ENCODE measurements around the gene KLHL5. TPM values are rescaled to one million over a fixed set of nuclear protein-coding genes. Genes with fewer than 3 reads are reported as not detected.
A peak's percentile ranks its signal among the peaks of the same experiment; 100 is the strongest.
"Not testable (repeated sequence)": the region's sequence is repeated elsewhere in the genome, so short reads cannot be mapped to it uniquely, and the experiment has no call there.

Gene KLHL5
- total and polyA plus RNA-seq, 8 donors, result 6.3 to 51.0 (median 23.1) TPM

DNA sequence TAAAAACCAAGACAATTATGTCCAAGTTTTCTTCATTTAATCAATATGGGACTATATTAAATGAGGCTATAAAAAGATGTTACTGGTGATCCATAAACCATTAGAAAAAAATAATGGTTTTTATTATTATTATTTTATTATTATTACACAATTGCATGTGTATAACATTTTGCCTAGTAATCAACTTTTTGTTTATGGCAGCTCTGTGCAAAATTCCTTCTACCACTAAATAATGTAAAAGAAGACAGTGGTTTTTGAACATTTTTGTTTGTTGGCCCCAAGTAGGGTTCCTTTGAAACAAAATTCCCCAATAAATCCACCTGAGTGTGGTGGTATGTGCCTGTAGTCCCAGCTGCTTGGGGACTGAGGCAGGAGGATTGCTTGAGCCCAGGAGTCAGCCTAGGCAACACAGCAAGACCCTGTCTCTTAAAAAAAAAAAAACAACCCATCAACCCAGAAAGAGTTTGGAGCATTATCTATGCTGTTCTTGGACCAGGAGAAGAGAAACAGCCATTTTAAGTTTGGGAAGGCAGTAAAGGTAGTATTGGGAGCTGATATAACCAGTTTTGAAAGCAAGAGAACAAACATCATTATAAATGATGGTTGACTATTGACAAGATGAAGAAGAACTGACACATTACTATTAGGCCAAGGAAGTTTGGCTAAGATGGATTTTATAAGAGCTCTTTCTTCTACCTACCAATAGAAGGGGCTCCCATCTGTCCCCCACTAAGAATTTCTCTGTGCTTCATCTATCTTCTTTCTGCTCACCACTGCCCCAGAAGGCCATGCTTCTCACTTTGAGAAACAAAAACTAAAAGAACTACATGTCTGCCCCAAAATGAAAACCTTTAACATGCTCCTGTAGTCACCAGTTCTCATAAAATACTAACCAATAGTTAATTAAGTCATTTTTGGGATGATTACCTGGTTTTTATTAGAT is 32.0 kb upstream of the KLHL5 start:
- Histone ChIP-seq H3K27me3 (no peaks in the 10 kb centered on the region), H3K9me3 (no peaks in the 10 kb centered on the region), H3K36me3 (no peaks in the 10 kb centered on the region), H3K4me3 (no peak overlapping the region), H3K27ac (peak overlapping the region in 1 of 5 donors; percentile 28), H3K4me1 (peaks cover 0 to 12% (median 2%) of the 10 kb centered on the region in 4 donors)
- no peak for TF ChIP-seq EP300 (IDR thresholded peaks at IDR 0.05)
- no peak for TF ChIP-seq POLR2AphosphoS5 (IDR thresholded peaks at IDR 0.05)
- TF ChIP-seq POLR2A (IDR thresholded peaks at IDR 0.05), result no peak
- TF ChIP-seq CTCF (IDR thresholded peaks at IDR 0.05), result no peak
- intact Hi-C loops (cut with DNase I; ENCODE audit: low total_unique reads), result no loop called here
- DNase-seq, result no peak

- Histone ChIP-seq H3K4me1 (peaks cover 0 to 12% (median 2%) of the 10 kb centered on the region in 4 donors), H3K36me3 (no peaks in the 10 kb centered on the region), H3K27ac (peak overlapping the region in 1 of 5 donors; percentile 28), H3K27me3 (no peaks in the 10 kb centered on the region), H3K4me3 (no peak overlapping the region), H3K9me3 (no peaks in the 10 kb centered on the region)
- 75 to 82% (median 77%) methylated on average over 3 of the region's 3 CpGs for WGBS, 5 donors
- no peak for DNase-seq
- intact Hi-C loops (cut with DNase I; ENCODE audit: low total_unique reads), result no loop called here
- no peak for TF ChIP-seq EP300 (IDR thresholded peaks at IDR 0.05)
- no peak for TF ChIP-seq POLR2AphosphoS5 (IDR thresholded peaks at IDR 0.05)
- no peak for TF ChIP-seq CTCF (IDR thresholded peaks at IDR 0.05)
- TF ChIP-seq POLR2A (IDR thresholded peaks at IDR 0.05), result no peak
Observed at GRCh38 chr4:39030725-39031124, 31.3 kb upstream of the KLHL5 start.

GRCh38 chr4:39031590-39032020 is 30.4 kb upstream of the KLHL5 start:
- H3K36me3 ChIP-seq; H3K9me3 ChIP-seq; DNase-seq; H3K27me3 ChIP-seq; intact Hi-C loops (cut with DNase I; ENCODE audit: low total_unique reads): not testable (repeated sequence)
- H3K4me1 ChIP-seq, result peaks cover 0 to 12% (median 2%) of the 10 kb centered on the region in 4 donors
- H3K27ac ChIP-seq, result peak overlapping the region in 3 of 5 donors; percentile 18 to 66 (median 62)
- H3K4me3 ChIP-seq, result peak overlapping the region in 1 of 4 donors; percentile 20
- WGBS, 5 donors, result 76 to 86% (median 83%) methylated on average over 6 of the region's 6 CpGs

DNA sequence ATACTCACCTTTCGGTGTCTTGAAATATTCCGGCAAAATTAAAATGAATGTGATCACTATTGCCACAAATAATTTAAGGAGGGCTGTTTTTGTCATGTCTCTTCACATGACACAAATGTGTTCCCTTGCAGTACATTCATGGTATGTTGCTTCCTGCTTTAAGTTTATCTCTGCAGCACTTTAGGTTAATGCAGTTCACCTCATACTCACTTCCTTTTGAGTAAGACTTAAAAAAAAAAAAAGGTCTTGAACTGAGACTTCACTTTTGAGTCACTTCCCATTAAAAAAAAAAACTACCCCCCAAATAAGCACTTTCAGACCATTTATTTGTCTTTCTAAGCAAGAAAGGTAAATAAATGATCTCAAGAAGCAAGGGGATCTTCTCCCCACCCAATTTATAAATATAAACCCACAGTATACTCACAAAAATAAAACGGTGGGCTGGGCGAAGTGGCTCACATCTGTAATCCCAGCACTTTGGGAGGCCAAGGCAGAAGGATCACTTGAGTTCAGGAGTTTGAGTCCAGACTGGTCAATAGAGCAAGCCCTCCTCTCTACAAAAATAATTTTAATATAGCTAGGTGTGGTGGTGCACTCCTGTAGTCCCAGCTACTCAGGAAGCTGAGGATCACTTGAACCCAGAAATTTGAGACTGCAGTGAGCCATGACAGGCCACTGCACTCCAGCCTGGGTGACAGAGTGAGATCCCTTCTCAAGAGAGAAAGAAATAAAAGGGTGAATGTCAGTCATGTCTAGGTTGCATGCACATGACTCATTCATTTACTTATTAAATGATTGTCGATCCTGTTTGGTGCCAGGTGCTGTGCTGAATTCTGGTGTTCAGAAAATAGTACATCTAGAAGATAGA is 29.6 kb upstream of the KLHL5 start, which contains the start of gene TMEM156:
Gene TMEM156 (minus strand): TSS at position 192 of the 868 bp plus-strand sequence. CDS start 96 bp downstream, at position 96.
- DNase-seq, result peak in 1 of 2 donors; percentile 64
- Histone ChIP-seq H3K4me3 (peak within 1 kb of the TSS in 1 of 4 donors; percentile 20), H3K36me3 (no peaks in the 10 kb centered on the region), H3K9me3 (no peaks in the 10 kb centered on the region), H3K4me1 (peaks cover 0 to 13% (median 2%) of the 10 kb centered on the region in 4 donors), H3K27me3 (no peaks in the 10 kb centered on the region), H3K27ac (peak within 1 kb of the TSS in 3 of 5 donors; percentile 18 to 66 (median 62))
- intact Hi-C loops (cut with DNase I; ENCODE audit: low total_unique reads), result no loop called here
- TF ChIP-seq CTCF (IDR thresholded peaks at IDR 0.05) (no peak), POLR2AphosphoS5 (IDR thresholded peaks at IDR 0.05) (peak in 1 of 3 donors; percentile 33)
- WGBS, 5 donors, result 47 to 60% (median 56%) methylated on average over 5 of the region's 5 CpGs

All from stomach (tissue), 9 donors.